ENCODE measurements around the gene SFXN5. TPM values are rescaled to one million over a fixed set of nuclear protein-coding genes. Genes with fewer than 3 reads are reported as not detected.

SFXN5 gene
- polyA plus RNA-seq, 1 donor (not counting 4 experiments of a cell fraction or from before 2014, with no cell fraction given), result 6.3 TPM

- Histone ChIP-seq H3K27me3 (ENCODE audit: control insufficient read depth, extremely low read depth, insufficient read depth, low read length) (peaks cover 30% of the 10 kb centered on the region), H3K9me3 (ENCODE audit: control insufficient read depth, low read depth, low read length) (no peaks in the 10 kb centered on the region), H3K4me1 (ENCODE audit: control insufficient read depth, extremely low read depth, insufficient read depth, low read length) (peaks cover 13% of the 10 kb centered on the region), H3K4me3 (ENCODE audit: control insufficient read depth in 2 of 3, extremely low read depth in 1 of 3, insufficient read depth in 2 of 3, low read depth in 1 of 3, low read length in 3 of 3) (no peak overlapping the region), H4K20me1 (ENCODE audit: control insufficient read depth, extremely low read depth, insufficient read depth, low read length) (no peaks in the 10 kb centered on the region), H3K9ac (ENCODE audit: control insufficient read depth, extremely low read depth, insufficient read depth, low read length) (no peak overlapping the region), H3K9me1 (ENCODE audit: control insufficient read depth, extremely low read depth, insufficient read depth, low read length) (no peaks in the 10 kb centered on the region), H3K36me3 (ENCODE audit: control insufficient read depth in 2 of 2, extremely low read depth in 1 of 2, insufficient read depth in 2 of 2, low read length in 2 of 2) (no peaks in the 10 kb centered on the region), H3K79me2 (ENCODE audit: control insufficient read depth, insufficient read depth, low read length) (no peaks in the 10 kb centered on the region), H3K4me2 (ENCODE audit: control insufficient read depth, extremely low read depth, insufficient read depth, low read depth, low read length) (no peak overlapping the region), H3K27ac (ENCODE audit: control insufficient read depth, insufficient read depth, low read length) (no peak overlapping the region), H2AFZ (ENCODE audit: control insufficient read depth, low read length) (no peak overlapping the region)
- TF ChIP-seq EZH2 (IDR thresholded peaks at IDR 0.05; ENCODE audit: low read length) (no peak), CTCF (optimal IDR thresholded peaks at IDR 0.05 in 1 of 3, IDR thresholded peaks at IDR 0.05 in 1 of 3, conservative IDR thresholded peaks at IDR 0.05 in 1 of 3; ENCODE audit: extremely low read depth in 1 of 3, insufficient read depth in 2 of 3, low read length in 3 of 3) (no peak)
- FAIRE-seq (no peak), DNase-seq (ENCODE audit: low read depth, low spot score) (no peak)
- dilution Hi-C loops (cut with MboI; ENCODE audit: extremely low pct_ligation_motif_present, low sequenced_read_pairs), result no loop called here
These were observed 171.2 kb downstream of the SFXN5 start for GRCh38 chr2:72900191-72900825.

- no peak for TF ChIP-seq CTCF (optimal IDR thresholded peaks at IDR 0.05 in 1 of 3, IDR thresholded peaks at IDR 0.05 in 1 of 3, conservative IDR thresholded peaks at IDR 0.05 in 1 of 3; ENCODE audit: extremely low read depth in 1 of 3, insufficient read depth in 2 of 3, low read length in 3 of 3)
- Histone ChIP-seq H3K9ac (ENCODE audit: control insufficient read depth, extremely low read depth, insufficient read depth, low read length) (no peak overlapping the region), H3K4me2 (ENCODE audit: control insufficient read depth, extremely low read depth, insufficient read depth, low read depth, low read length) (no peak overlapping the region), H3K9me3 (ENCODE audit: control insufficient read depth, low read depth, low read length) (no peaks in the 10 kb centered on the region), H3K4me1 (ENCODE audit: control insufficient read depth, extremely low read depth, insufficient read depth, low read length) (peaks cover 30% of the 10 kb centered on the region), H3K36me3 (ENCODE audit: control insufficient read depth in 2 of 2, extremely low read depth in 1 of 2, insufficient read depth in 2 of 2, low read length in 2 of 2) (no peaks in the 10 kb centered on the region), H3K27me3 (ENCODE audit: control insufficient read depth, extremely low read depth, insufficient read depth, low read length) (peaks cover 33% of the 10 kb centered on the region), H3K79me2 (ENCODE audit: control insufficient read depth, insufficient read depth, low read length) (no peaks in the 10 kb centered on the region), H4K20me1 (ENCODE audit: control insufficient read depth, extremely low read depth, insufficient read depth, low read length) (peaks cover 2% of the 10 kb centered on the region), H3K27ac (ENCODE audit: control insufficient read depth, insufficient read depth, low read length) (no peak overlapping the region), H3K4me3 (ENCODE audit: control insufficient read depth in 2 of 3, extremely low read depth in 1 of 3, insufficient read depth in 2 of 3, low read depth in 1 of 3, low read length in 3 of 3) (no peak overlapping the region), H2AFZ (ENCODE audit: control insufficient read depth, low read length) (no peak overlapping the region), H3K9me1 (ENCODE audit: control insufficient read depth, extremely low read depth, insufficient read depth, low read length) (no peaks in the 10 kb centered on the region)
- dilution Hi-C loops (cut with MboI; ENCODE audit: extremely low pct_ligation_motif_present, low sequenced_read_pairs), result no loop called here
- no peak for DNase-seq (ENCODE audit: low read depth, low spot score)
- no peak for FAIRE-seq
These were observed 173.0 kb downstream of the SFXN5 start for GRCh38 chr2:72898585-72898906.
